Activated CD4-positive, CD25-positive, alpha-beta regulatory T cell treated with anti-CD3 and anti-CD28 coated beads, Interleukin-2, amount 50 U/mL, for 16 hours (primary cell): ENCODE results near the gene HELT.

Experiments
- DNase-seq: peaks from one replicate; pipeline ENCODE4 v3.0.0-alpha.2; 2020; ENCODE audit warnings: low read depth, low spot score

Gene HELT

DNA sequence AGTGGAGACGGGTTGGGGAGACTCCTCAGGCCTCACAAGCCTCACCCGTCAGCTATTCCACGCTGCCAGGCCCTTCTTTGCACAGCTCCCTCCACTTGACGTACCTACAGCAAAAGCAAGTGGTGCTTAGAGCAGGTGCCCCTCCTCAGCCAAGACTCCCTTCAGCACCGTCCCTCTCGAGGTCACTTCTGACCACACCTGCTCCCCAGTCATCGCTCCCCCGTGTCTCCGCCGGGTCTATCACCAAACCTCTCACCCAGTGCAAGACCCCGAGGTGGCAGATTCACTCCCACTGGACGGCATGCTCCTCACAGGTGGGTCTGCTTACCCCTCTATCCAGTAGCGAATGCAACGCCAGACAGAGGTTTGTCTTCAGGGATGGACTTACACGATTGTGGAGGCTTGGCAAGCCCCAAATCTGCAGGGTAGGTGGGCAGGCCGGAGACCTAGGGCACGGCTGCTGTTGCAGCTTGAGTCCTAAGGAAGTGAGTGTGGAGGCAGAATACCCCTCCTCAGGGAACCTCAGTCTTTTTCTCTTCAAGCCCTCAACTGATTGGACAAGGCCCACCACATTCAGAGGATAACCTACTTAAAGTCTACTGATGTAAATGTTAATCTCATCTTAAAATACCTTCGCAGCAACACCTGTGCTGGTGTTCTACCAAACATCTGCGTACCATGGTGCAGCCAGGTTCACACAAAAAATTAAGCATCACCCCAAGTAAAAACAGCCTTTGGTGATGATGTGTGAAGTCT is 14.5 kb upstream of the HELT start:
- no peak for DNase-seq

DNA sequence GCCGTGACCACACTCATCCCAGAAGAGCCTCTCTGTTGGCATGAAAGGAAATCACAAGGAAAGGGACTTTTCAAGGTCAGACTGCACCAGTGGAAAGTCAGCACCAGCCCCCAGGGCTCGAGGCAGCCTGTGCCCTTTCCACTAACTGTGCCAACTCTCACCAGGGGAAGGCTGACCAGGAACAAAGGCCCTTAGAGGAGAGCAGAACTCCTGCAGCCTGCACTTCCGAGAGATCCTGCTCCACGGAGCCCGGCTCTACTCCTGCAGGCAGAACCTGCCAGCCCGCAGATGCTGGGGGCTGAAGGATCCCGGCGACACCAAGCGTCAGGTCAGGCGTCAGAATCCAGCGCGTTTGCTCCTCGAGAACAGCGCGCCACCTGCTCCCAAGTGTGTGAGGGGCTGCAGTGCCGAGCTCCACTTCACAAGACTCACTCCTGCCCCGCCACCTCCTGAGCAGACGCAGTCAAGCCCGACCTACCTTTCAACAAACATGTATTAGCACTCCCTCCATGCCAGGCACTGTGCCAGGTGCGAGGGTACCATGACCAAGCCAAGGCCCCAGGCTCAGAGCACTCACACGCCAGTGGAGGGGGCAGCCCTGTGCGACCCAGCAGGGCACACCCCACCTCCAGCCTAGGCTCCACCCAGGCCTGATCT is 13.6 kb upstream of the HELT start:
- no peak for DNase-seq

DNA sequence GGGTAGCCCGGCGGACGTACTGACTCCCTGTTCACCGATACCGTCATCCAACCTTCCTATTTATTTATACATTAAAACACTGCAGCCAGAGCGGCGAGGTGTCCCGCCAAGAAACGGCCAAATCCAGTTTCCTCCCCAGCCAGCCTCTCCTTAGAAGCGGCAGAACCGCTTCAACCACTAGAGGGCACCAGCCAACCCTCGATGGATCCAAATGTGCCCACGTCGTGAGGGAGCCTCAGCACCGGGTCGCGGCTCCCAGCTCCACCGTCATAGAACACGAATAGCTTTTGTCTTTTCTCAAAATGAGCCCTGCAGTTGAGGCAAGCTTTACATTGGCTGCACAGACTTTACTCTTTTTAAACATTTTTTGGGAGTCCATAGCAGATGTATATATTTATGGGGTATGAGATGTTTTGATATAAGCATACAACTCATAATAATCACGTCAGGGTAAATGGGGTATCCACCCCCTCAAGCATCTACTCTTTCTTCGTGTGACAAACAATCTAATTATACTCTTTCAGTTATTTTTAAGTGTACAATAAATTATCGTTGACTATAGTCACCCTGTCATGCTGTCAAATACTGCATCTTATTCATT is 13.0 kb upstream of the HELT start:
- DNase-seq, result peak; percentile 62

DNA sequence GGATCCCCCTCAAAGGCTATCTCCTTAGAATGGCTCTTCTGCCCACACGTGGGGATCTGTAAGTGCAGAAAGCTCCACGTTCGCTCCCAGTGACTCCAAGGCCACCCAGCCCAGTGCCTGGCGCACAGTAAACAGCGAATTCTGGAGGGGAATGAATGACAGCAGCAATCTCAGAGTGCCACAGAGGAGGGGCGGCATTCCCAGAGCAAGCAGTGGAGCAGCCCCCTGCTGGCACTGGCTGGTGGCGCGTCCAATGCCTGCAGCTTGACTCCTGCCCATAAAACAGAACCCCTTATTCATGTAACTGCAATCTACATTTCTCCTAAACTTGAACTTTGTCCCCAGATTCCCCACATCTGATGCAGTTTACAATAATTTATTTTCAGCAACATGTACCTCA is 6.9 kb upstream of the HELT start:
- no peak for DNase-seq

DNA sequence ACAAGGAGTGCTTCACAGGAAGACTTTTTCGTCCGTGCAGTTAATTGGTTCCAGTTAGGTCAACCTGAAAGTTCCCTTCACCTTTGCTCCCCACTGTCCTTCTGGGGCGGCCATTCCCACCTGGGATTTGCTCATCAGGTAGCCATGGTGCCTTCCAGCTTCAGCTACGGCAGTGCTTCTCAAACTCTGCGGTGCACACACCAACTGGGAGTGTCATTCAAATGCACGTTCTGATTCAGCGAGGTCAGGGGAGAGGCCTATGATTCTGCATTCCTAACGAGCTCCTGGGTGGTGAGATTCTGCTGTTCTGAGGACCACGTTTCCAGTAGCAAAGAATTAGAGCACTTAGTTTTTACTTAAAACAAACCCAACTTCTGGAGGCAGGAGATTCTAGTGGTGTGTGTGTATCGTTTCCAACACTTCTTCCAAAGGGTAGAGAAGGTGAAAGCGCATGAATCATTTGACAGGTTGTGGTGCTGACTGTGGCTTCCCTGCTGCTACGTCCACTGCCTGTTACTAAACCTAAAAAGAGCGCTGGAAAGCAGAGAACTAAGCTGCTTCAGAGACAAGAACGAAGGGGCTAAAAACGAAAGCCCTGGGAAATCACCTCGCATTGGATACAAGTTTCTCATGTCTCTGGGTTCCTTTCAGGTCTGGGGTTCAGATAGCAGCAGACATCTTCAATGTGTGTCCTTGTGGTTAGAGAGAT is 4.7 kb upstream of the HELT start:
- no peak for DNase-seq

DNA sequence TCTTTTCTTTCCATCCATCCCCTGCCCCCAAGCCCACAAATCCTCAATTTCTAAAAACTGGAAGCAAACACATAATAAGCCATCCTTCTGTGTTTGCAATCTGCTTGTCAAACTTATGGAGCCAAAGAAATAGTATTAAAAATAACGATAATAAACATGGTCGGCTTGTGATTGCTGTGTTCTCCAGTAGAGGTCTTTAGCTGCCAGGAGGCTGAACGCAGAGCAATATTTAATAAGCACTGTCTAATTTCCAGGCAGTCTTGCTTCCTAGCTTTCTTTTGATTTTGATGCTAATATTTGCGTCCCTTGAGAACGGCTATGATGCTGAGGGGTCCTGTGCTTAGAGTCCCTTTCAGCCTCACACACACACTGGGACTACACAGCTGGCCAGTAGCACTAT is 3.2 kb upstream of the HELT start:
- DNase-seq, result no peak

DNA sequence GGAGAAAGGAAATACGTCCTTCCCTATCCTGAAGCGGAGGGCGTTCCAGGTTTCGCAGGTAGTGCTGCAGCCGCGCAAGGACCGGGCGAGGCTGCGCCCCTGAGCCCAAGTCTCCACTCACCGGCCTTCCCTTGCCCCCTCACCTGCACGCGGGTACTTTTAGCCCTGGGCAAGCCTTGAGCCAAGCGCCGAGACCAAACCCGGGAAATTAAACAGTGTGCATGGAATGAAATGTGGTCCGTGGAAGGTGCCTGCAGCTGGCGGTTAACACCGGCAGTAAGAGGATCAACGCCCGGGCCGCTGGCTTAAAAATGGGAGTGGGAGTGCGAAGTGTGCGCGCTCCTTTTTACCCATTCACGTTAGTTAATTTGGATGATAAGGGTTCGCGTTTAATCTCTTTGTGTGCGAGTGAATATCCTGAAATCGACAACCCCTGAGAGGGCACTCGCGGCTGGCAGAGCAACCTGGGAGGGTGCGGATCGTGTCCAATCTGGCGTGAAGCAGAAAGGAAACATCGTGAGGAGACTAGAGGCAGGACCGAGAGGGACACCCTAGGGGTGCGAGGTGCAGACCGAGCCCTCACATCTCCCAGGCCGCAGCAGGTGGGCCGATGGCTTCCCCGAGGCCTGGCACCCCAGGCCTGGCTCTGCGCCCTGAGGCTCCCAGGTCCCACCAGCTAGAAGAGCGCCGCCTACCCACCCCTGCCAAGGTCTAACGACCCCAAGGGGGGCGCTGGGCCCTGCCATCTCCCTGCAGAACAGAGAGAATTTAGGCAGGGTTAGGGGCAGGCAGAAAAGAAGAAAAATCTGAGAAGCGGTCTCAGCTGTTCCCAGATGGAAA is 2.0 kb upstream of the HELT start:
- DNase-seq, result no peak

DNA sequence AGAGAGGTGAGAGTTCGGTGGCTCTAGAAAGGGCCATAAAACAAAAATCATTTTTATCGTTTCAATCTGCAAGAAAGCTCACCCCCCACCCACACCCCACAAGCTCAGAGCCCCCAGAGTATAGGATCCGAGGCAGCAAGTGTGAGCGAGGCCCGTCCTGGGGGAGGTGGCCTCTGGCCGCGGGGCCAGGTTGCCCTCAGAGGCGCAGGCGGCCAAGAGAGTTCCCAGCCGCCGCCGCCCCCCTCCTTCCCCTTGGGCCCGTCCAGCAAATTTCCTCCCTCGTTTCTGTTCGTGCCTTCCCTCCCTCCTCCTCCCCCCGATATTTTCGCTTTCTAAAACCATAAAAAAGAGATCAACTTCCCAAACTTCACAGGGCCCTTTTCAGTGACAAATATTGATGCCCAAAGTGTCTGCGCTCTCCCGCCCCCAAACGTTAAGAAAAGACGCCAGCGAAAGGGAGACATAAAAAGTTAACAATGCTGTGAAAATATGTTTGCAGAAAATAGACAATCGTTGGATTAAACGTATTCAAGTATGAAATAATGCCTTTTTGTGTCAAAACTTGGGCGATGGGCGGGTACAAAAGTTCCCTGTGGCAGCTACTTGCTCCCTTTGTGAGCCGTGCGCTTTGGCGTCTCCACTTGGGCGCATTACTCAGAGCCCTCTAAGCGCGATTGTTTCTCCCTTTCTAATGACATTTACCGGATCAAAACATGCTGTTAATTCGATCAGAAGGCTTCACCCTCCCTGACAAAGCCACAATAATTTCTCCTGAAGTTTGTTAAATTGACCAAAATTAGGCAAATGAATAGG is 1.1 kb upstream of the HELT start:
- no peak for DNase-seq

DNA sequence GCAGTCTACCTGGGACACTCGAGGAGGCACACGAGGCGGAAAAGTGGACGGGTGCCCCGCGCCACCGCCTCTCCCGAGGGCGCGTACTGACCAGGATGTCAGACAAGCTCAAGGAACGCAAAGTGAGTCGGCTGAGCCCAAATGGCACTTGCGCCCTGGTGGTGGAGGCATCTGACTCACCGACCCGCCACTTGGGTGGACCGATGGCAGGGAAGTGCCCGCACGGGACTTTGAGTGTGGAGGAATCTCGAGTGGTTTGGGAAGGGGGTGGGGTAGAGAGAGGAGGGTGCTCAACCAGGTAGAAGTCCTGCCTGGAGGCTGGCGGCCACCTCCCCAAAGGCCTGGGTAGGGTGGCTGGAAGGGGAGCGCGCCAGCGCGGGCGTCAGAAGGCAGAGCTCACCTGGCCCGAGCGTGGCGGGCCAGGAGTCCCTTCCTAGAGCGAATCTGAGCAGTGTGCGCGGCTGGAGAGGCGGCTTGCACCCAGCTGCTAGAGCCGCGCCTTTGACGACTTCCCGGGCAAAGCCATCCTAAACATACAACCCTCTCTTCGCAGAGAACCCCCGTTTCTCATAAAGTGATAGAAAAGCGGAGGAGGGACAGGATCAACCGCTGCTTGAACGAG is 655 bp downstream of the HELT start:
- DNase-seq, result no peak

DNA sequence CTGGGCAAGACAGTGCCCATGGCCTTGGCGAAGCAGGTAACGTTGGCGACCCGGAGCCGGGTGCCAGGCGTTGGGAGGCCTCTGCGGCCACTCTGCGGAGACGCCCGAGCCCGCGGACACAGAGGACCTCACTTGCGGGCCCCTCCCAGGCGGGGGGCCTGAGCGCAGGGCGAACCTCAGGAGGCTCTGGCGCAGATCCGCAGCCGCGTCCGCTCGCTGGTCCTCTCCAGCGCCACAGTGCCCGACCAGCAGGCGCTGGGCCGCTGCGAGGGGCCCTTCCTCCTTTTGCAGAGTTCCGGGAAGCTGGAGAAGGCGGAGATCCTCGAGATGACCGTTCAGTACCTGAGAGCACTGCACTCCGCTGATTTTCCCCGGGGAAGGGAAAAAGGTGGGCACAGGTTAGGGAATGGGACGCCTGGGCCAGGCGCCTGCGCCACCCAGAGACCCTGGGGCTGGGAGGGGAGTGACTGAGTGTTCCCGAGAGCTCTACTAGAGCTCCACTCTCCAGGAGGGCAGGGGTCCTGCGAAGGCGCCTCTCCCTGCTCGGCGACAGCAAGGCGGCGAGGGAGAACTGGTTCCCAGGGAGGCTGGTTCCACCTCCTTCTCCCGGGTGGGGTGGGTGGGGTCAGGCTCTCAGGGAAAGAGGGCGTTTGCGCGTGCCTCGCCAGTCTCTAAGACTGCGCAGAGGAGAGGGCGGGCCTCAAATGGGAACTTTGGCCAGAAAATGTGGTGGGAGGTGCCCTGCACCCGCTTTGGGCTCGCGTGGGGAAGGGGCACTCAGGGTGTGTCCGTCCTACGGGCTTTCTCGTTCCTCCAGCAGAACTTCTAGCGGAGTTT is 1.4 kb downstream of the HELT start:
- DNase-seq, result no peak

DNA sequence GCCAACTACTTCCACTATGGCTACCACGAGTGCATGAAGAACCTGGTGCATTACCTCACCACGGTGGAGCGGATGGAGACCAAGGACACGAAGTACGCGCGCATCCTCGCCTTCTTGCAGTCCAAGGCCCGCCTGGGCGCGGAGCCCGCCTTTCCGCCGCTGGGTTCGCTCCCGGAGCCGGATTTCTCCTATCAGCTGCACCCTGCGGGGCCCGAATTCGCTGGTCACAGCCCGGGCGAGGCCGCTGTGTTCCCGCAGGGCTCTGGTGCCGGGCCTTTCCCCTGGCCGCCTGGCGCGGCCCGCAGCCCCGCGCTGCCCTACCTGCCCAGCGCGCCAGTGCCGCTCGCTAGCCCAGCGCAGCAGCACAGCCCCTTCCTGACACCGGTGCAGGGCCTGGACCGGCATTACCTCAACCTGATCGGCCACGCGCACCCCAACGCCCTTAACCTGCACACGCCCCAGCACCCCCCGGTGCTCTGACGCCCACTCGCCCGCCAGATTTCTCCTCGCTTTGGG is 2.1 kb downstream of the HELT start:
- no peak for DNase-seq

DNA sequence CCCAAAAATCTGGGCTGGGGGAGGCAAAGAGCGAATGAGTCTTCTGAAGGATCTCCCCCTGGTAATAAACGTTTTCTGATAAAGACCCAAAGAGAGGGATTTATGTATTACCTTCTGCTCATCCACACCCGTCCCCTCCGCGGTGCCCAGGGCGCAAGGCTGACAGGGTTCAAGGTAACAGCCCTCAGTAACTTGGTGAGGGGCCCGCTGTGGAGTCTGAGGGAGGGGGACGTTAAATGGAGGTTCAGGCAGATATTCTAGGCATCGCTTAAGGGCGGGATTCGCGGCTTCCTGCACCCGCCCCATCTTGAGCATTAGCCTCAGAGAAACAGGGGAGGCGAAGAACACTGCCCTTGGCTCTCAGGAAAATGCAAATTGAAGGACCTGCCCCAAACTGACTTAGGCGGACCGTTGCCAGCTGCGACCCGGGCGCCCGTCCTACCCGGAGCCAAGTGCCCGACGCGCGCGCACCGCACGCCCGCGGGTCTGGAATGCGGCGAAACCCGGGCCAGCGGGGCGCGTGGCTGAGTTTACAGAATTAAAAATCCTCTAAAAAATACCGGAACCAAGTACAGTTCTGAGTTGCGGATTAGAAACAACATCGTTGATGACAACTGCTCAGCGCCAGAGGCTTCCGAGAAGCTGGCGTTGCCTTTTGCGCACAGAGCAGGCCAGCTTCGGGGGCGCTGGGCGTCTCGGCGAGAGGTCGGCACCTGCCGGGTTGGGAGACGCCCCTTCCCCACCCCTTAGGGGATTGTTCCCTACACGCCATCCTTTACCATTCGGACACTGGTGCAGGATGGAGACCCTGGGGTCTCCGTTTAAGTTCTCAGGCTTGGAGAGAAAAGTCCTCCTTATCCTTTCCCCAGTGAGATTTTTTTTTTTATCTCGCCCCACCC is 2.8 kb downstream of the HELT start:
- no peak for DNase-seq

DNA sequence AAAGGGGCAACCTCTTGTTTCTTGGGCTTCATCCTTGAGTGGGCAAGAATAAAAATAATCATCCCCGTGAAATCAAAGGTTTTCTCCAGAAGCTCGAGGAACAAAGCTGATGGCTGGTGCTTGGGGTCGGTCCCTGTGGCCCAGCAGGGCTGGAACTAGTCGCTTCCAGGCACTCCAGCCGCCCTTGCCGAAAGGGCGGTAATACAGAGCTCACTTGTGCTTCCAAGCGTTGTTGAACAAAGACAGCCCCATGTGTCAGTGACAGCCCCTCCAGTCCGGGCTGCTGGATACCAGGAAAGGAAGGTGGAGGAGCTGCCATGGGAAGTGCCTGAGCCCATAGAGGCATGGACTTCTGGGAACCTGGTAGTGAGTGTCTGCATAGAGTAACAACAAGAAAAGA is 5.2 kb downstream of the HELT start:
- no peak for DNase-seq

DNA sequence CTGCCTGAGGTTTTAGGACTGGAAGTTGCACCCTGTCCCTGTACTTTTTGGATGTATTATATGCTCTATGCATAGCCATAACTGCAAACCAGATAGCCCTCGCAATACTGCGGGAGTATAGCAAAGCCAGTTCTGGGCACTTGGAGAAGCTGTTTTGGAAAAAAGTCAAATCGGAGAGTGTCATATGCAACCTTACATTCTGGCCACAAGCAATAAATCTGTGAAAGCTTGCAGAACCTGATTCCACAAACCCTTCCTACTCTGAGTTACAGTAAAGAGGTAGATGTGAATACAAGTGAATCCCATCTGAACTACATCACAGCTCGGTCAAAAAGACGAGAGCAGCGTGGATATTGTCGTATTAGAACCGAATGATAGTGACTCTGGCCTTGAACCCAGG is 10.3 kb downstream of the HELT start:
- no peak for DNase-seq

DNA sequence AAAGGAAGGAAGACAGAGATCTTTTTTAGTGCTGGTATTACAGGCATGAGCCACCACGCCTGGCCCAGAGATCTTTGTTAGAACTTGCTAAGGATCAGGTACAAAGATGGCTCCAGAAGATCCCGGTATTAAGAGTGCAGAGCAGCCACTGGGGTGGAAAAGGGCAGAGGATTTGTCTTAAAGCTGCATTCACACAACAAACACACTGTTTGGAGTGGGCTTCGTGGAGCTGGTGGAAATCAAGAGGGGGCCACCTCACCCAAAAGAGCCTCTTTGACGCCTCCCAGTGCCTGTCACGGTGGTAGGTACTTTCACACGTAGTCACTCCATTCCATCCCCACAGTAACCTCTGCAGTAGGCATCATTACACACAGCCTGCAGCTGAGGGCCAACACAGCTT is 13.3 kb downstream of the HELT start:
- DNase-seq, result no peak

DNA sequence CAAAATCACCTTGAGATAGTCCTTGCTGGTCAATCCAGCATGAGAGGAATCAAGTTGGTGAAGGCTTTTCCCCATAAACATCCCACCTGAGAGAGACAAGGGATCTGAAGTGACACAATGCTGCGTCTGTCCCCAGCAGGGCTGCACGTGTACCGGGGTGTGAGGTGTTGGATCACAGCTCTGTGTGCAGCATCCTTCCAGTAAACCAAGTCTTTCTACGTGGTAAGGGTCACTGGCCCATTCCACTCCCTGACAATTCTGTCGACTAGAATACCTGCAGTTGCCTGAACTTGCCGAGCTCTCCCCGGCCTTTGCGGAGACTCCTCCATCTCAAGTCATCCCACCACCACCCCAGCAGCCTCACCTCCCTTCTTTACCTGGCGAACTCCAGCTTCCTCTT is 14.8 kb downstream of the HELT start:
- no peak for DNase-seq

DNA sequence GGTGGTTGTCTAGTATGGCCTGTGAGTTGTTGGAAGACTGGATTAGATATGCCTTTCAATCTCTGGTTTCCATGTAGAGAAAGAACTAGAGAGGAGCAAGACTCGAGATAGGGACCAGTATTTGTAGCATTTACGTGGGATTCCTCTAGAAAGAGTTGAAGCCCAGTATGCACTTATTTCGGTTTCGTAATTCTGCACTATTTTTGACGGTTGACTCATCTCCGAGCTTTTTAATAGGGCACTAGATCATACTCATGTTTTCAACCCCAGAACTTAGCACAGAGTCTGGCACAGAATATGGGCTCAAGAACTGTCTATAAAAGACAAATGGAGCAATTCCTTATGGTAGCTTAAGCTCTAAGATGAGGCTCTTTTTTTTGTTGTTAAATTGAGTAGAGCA is 15.7 kb downstream of the HELT start:
- no peak for DNase-seq

DNA sequence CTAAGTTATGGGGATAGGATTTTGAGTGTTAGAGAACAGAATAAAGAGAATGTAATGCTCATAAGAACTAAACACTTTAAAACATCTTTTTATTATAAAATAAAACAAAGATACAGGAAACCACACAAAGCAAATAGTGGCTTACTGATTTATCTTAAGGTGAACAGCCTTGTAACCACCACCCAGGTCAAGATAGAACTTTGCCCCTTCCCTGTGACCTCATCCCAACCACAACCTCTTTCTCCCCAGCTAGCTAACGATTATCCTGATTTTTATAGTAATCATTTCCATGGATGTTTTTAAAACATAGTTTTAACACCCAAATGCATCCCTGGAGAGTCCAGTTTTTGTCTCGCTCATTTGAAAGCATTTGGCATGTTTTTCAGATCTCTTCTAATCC is 17.0 kb downstream of the HELT start:
- no peak for DNase-seq
